Colon (tissue), 2 donors: ENCODE results near the gene GOLGA8B.
"Not testable (repeated sequence)": the region's sequence is repeated elsewhere in the genome, so short reads cannot be mapped to it uniquely, and the experiment has no call there.

Source experiments
- FAIRE-seq: peaks from 2 replicates; lab custom pipeline; 2012; peaks lifted over from hg19 to GRCh38; lab: Jason Lieb, UNC
- donor health status: control.
- donor health status: control.

The GOLGA8B gene, protein sequence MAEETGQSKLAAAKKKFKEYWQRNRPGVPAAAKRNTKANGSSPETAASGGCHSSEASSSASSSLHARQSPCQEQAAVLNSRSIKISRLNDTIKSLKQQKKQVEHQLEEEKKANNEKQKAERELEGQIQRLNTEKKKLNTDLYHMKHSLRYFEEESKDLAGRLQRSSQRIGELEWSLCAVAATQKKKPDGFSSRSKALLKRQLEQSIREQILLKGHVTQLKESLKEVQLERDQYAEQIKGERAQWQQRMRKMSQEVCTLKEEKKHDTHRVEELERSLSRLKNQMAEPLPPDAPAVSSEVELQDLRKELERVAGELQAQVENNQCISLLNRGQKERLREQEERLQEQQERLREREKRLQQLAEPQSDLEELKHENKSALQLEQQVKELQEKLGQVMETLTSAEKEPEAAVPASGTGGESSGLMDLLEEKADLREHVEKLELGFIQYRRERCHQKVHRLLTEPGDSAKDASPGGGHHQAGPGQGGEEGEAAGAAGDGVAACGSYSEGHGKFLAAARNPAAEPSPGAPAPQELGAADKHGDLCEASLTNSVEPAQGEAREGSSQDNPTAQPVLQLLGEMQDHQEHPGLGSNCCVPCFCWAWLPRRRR

GRCh38 chr15:34583399-34584329, at the start of gene GOLGA8B:
GOLGA8B (minus strand) TSS chr15:34583651; CDS start chr15:34535912, 47,739 bp downstream.
- no peak for FAIRE-seq

- FAIRE-seq = not testable (repeated sequence)
Measured at GRCh38 chr15:34633165-34633564, 49.7 kb upstream of the GOLGA8B start.

GRCh38 chr15:34628577-34629152, 45.2 kb upstream of the GOLGA8B start:
- FAIRE-seq = no peak

GRCh38 chr15:34625007-34625406, 41.6 kb upstream of the GOLGA8B start:
- no peak for FAIRE-seq

GRCh38 chr15:34621675-34622074, 38.2 kb upstream of the GOLGA8B start:
- no peak for FAIRE-seq

DNA sequence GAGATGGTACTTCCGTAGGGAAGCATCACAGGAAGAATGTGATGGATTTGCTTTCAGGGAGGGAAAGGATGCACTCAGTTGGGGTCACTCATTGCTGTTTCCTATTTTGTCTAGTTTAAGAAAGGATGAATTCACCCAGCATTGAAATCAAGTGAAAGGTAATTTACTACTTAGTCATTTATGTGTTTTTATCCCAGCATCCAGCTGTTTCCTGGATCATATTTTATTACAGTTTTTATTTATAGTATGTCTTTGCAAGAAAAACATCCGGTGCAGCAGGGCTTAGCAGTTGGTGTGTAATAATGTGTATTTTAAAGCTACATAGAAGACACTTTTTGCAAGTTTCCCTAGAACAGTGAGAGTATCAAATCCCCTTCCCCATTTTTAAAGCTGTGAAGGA, 37.4 kb upstream of the GOLGA8B start:
- no peak for FAIRE-seq

- no peak for FAIRE-seq
Measured at GRCh38 chr15:34620142-34620541, 36.7 kb upstream of the GOLGA8B start.

DNA sequence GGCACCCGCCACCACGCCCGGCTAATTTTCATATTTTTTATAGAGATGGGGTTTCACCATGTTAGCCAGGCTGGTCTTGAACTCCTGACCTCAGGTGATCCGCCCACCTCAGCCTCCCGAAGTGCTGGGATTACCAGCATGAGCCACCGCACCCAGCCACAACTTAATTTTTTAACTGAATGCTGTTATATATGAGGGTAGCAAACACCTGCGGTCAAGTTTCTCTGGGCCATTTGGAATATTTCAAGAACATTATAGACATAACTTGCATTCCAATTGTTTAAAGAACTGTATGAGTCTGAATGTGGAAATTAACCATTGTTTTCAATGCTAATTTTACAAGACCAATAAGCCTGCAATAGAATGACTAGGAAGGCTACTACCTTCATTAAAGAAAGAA, 35.7 kb upstream of the GOLGA8B start:
- FAIRE-seq = no peak

DNA sequence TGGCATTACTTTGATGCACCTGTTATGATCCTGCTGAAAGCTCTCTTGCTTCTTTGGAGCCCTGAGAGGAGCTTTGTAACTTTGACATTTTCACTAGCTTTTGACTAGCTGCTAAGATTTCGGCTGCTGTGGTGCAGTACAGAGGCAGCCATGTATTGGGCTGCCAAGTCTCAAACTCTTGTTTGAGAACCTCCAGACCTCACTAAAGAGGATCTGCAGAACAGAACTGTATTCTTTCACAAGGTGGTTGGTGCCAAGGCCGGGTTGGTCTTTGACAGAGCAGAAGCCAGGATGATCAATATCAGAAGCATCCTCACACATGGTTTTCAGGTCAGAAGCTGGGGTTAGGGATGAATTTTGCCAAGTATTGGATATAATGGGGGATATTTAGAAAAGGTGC, 34.6 kb upstream of the GOLGA8B start:
- FAIRE-seq = no peak

DNA sequence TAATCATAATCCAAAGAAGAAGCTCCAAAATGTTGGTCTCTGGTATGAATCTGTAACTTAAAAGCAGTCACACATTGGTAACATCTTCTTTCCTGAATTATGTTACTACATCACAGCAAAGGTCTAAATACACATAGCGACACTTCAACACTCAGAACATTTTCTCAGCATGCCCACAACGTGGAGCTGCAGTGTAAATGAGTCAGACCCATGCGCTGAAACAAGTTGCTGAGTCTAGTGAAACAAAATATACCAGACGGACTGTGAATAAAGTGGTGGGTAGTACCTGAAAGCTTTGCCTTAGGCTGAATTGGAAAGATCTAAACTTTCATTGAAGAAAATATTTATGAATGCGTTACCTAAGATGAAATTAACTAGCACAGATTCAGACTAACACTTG, 33.2 kb upstream of the GOLGA8B start:
- FAIRE-seq = no peak

DNA sequence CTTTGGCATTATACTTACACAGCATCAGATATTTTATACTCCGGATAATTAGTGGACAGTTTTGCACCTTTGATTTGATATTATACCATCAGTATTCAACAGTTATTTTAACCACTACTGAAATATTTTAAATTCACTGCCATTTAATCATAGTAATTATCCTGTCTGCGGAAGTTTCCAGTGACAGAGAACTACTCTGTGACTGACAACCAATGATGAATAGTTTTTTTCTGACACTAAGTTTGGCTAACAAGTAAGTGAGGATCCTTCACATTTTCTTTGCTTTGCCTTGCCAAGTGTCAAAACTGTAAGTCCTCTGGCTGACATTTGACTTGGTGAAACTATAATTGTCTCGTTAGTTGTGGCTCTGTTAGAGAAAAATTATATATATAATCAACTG, 30.5 kb upstream of the GOLGA8B start:
- no peak for FAIRE-seq

DNA sequence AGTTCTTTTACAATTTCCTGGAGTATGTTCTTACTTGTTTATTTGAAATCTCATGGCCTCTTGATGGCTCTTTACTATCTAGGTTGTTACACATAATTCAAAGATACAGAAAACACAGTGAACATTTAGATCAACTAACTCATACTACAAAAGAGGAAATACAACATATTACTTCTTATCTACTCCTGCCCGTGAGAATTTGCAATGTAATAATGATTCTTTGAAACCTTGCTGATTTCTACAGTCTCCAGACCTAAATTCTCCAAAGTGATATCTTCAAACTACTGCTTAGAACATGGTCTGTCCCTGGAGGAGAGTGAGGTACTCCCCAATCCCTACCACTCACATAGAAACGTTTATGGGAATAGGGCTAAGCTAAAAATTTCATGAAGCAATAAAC, 29.9 kb upstream of the GOLGA8B start:
- FAIRE-seq = no peak

DNA sequence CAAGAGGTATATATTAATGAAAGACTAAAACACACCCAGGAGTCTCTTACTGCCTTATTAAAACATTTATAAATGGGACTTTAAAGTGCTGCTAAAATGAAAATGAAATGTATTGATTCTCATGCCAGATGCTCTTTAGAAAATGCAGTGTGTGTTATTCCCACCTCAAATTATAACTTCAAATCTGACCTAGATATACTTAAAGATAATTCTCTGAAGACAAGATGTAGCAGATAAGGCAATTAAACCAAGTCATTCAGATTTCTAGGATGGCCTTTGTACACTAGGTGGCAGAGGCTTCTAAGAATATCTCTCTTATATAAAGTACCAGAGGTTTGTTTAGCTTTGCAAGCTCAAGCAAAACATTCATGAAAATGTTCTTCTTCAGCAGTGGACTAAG, 26.9 kb upstream of the GOLGA8B start:
- FAIRE-seq = no peak

DNA sequence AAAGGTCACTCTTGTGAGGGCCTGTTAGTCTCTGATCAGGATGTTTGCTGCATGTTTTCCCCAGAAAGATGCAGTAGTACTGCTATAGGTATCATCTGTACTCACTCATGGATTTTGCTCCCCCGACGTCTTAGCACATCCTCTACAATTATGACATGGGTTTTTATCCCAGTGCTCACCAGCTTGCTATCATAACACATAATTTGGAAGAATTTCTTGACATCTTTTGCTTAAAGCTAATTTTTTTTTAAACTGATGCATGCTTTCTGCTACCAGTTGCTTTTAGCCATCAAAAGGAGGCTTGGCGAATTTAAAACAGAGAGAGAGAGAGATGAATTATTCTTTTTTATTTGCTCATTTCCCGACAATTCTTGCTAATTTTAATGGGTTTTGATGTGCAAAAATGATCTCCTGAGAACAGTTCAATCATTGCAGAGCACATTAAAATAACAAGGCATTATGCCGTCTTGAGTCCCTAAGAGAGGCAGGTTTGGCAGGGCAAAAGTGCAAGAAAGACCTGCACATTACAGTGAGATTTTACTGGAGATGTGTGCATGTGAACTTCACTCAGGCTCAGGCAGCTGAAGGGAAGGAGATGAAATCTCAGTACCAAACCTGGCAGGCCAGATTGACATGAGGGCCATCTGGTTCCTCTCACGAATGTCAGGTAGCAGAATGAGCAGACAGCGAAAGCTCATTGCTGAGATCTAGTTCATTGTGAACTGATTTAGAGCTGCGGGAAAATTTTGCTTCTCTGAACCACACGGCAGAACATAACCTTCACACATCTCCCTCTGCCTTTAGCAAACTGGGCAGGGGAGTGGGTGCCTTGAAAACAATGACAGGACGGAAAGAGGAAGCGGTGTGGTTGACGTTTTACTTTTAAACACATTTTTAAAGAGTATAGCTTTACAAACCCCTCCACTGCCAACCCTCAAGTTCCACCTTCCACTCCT, 25.9 kb upstream of the GOLGA8B start:
- FAIRE-seq = no peak

GRCh38 chr15:34608517-34608916, 25.1 kb upstream of the GOLGA8B start:
- no peak for FAIRE-seq

GRCh38 chr15:34607832-34608231, 24.4 kb upstream of the GOLGA8B start:
- no peak for FAIRE-seq

DNA sequence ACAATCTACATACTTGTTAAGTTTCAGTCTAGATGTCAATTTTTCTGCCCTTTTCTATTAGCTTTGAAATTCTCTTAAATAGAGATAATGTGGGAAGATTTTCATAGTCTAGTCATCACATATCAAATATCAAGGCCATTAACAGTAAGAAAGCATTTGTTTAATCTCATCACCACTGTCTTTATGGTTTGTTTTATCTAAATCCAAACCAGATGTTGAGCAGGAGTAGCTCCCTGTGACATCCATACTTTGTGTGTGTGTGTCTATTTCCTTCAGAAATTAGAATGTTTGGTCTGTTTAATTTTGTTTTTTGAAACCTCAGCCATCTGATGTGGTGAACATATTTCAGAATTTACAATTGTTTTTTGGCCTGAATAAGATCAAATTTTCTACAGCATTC, 23.1 kb upstream of the GOLGA8B start:
- no peak for FAIRE-seq

DNA sequence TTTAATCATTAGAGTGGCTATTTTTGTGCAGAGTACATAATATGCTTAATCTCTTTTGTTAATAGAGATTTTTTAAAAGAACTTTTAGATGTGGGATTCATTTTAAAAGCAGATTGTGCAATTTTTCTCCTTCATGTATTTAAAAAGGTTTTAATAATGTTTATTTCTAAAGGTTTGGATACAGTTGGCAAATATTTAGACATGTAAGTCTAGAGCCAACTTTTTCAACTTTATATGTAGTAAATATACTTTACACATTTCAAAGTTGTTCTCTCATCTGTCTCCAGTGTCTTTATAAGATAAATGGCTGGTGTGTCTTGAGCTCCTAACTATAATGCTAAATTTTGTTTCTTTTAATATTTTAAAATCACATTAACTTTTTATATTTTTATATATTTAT, 22.7 kb upstream of the GOLGA8B start:
- peak; percentile 21 for FAIRE-seq

- FAIRE-seq = no peak
Measured at GRCh38 chr15:34603095-34603494, 19.6 kb upstream of the GOLGA8B start.

- no peak for FAIRE-seq
Measured at GRCh38 chr15:34600923-34601322, 17.5 kb upstream of the GOLGA8B start.
